Caco-2 (cell line): Measurements from ENCODE around the gene IL2RG. TPM values are rescaled to one million over a fixed set of nuclear protein-coding genes. Genes with fewer than 3 reads are reported as not detected.
A peak's percentile ranks its signal among the peaks of the same experiment; 100 is the strongest.

ENCODE experiments used
- BruUV-seq: library from RNA; stranded (reverse); fragments of 400-500 nt; replicated peaks from 2 replicates; lab custom pipeline; 2021; lab: Mats Ljungman, UMichigan
- CTCF ChIA-PET: fragments of 300-600 bp; sonication (Branson Sonifier 250); formaldehyde crosslinking; loops from one replicate; lab custom pipeline; 2022; ENCODE audit warnings: antibody characterized with exemption; lab: Charles Lee
- POLR2A ChIA-PET: fragments of 300-600 bp; sonication (Branson Sonifier 250); formaldehyde crosslinking; loops from one replicate; lab custom pipeline; 2022; ENCODE audit warnings: antibody characterized with exemption; lab: Charles Lee
- DNase-seq, 2 experiments: peaks; one replicate each; pipeline versions ENCODE4 v3.0.0 to v3.0.0-alpha.2; 2020 to 2022
- H3K27me3 ChIP-seq: replicated peaks from 2 replicates; pipeline ENCODE4 v1.6.0; 2011; ENCODE audit warnings: low read length; ENCODE audit not compliant: control insufficient read depth, insufficient read depth
- H3K36me3 ChIP-seq: 2 replicates; pipeline ENCODE4 v1.5.1; 2011; ENCODE audit warnings: low read length; ENCODE audit not compliant: control insufficient read depth, insufficient read depth
- H3K4me1 ChIP-seq: fragments of 250-450 bp; sonication (Bioruptor Pico); 2 replicates; pipeline ENCODE4 v1.5.1; 2020; ENCODE audit warnings: mild to moderate bottlenecking
- H3K4me3 ChIP-seq: 2 replicates; pipeline ENCODE4 v1.5.1; 2011; ENCODE audit warnings: low read depth, mild to moderate bottlenecking, control low read depth, low read length
- H3K9me3 ChIP-seq: fragments of 250-450 bp; sonication (Bioruptor Pico); 2 replicates; pipeline ENCODE4 v1.5.1; 2020; ENCODE audit warnings: mild to moderate bottlenecking, moderate library complexity
- H3K27ac Mint-ChIP-seq: one replicate; pipeline ENCODE4 v1.8.0; 2022; ENCODE audit warnings: mixed read lengths; ENCODE audit not compliant: unreplicated experiment
- H3K27me3 Mint-ChIP-seq: one replicate; pipeline ENCODE4 v1.8.0; 2022; ENCODE audit warnings: mixed read lengths; ENCODE audit not compliant: insufficient read depth, unreplicated experiment
- H3K36me3 Mint-ChIP-seq: one replicate; pipeline ENCODE4 v1.8.0; 2022; ENCODE audit warnings: mild to moderate bottlenecking, mixed read lengths; ENCODE audit not compliant: insufficient read depth, unreplicated experiment
- H3K4me1 Mint-ChIP-seq: one replicate; pipeline ENCODE4 v1.8.0; 2022; ENCODE audit warnings: low read depth, mixed read lengths; ENCODE audit not compliant: unreplicated experiment
- H3K4me3 Mint-ChIP-seq: one replicate; pipeline ENCODE4 v1.8.0; 2022; ENCODE audit warnings: mild to moderate bottlenecking, moderate library complexity, mixed read lengths; ENCODE audit not compliant: unreplicated experiment
- H3K9me3 Mint-ChIP-seq: one replicate; pipeline ENCODE4 v1.8.0; 2022; ENCODE audit warnings: mixed read lengths; ENCODE audit not compliant: unreplicated experiment
- CTCF ChIP-seq, 2 experiments: fragments of 200-600 bp in 1 of 2; IDR thresholded peaks; 1 replicate in 1 of 2; 2 replicates in 1 of 2; pipeline versions ENCODE4 v1.5.1 to v1.8.0; 2011 to 2022; ENCODE audit warnings: antibody characterized with exemption in 1 of 2, control low read depth in 1 of 2, inconsistent platforms in 1 of 2, low read depth in 1 of 2, low read length in 1 of 2, mild to moderate bottlenecking in 1 of 2, moderate library complexity in 1 of 2; ENCODE audit not compliant: insufficient read depth in 1 of 2, severe bottlenecking in 1 of 2, unreplicated experiment in 1 of 2
- intact Hi-C: fragments of 100-400 bp; cut with micrococcal nuclease; formaldehyde crosslinking; loops from one replicate; pipeline ENCODE4 v1.10.0; 2022; ENCODE audit not compliant: unreplicated experiment
- total RNA-seq: library from RNA; stranded (reverse); gene quantifications from 2 replicates; pipeline ENCODE4 v1.2.3, GENCODE V29; 2022

The IL2RG gene
- total RNA-seq, 1 experiment from 2014 or later, result 5.1 TPM

DNA sequence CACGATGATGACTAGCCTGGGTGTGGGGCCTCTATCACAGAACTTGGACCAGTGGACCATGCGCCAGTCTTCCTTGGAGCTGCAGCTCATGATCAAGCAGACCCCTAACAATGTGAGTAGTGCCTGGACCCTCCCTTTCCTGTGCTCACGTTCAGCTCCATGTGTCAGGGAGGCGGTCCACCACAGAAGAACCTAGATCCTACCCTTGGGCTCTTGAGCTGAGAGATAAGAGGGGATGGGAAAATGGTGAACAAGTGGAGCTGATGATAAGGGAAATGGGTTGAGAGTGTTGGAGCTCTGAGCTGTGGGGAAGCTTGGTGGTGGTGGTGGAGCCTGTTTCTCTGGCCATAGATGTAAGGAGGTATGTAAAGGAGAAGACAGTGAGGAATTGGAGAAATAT, 20.1 kb upstream of the IL2RG start:
- POLR2A ChIA-PET, result interaction anchor here (0.6 kb wide), 1 partner anchor 519 kb away, joined by 3 read pairs; no protein-coding TSS in a partner anchor
- H3K9me3 Mint-ChIP-seq, result no peaks in the 10 kb centered on the region
- no peak overlapping the region for H3K4me3 Mint-ChIP-seq
- H3K27ac Mint-ChIP-seq, result no peak overlapping the region
- no peak for DNase-seq
- H3K36me3 ChIP-seq, result peaks cover 2% of the 10 kb centered on the region; the same call in 1 of the 2 replicates
- TF ChIP-seq CTCF (IDR thresholded peaks at IDR 0.05; ENCODE audit: insufficient read depth in 1 of 2, low read depth in 1 of 2, low read length in 1 of 2, severe bottlenecking in 1 of 2, unreplicated experiment in 1 of 2), result no peak
- H3K27me3 Mint-ChIP-seq, result no peaks in the 10 kb centered on the region
- no peaks in the 10 kb centered on the region for H3K27me3 ChIP-seq
- H3K36me3 Mint-ChIP-seq, result peaks cover 37% of the 10 kb centered on the region
- no peak overlapping the region for H3K4me3 ChIP-seq
- no peaks in the 10 kb centered on the region for H3K9me3 ChIP-seq
- BruUV-seq, result no TSS peak
- intact Hi-C loops, result no loop called here
- CTCF ChIA-PET, result no interaction called here
- H3K4me1 ChIP-seq, result no peaks in the 10 kb centered on the region
- peaks cover 17% of the 10 kb centered on the region for H3K4me1 Mint-ChIP-seq

- H3K9me3 Mint-ChIP-seq, result no peaks in the 10 kb centered on the region
- no peak overlapping the region for H3K4me3 ChIP-seq
- no peak overlapping the region for H3K4me3 Mint-ChIP-seq
- peaks cover 17% of the 10 kb centered on the region for H3K4me1 Mint-ChIP-seq
- ChIA-PET CTCF (interaction anchor here (0.8 kb wide), 1 partner anchor 48 kb away, joined by 3 read pairs; no protein-coding TSS in a partner anchor), POLR2A (no interaction called here)
- no peaks in the 10 kb centered on the region for H3K4me1 ChIP-seq
- H3K27me3 ChIP-seq, result no peaks in the 10 kb centered on the region
- H3K9me3 ChIP-seq, result no peaks in the 10 kb centered on the region
- peak overlapping the region; percentile 5 for H3K27ac Mint-ChIP-seq
- no peaks in the 10 kb centered on the region for H3K27me3 Mint-ChIP-seq
- peak; percentile 68 to 76 for TF ChIP-seq CTCF (IDR thresholded peaks at IDR 0.05; ENCODE audit: insufficient read depth in 1 of 2, low read depth in 1 of 2, low read length in 1 of 2, severe bottlenecking in 1 of 2, unreplicated experiment in 1 of 2)
- intact Hi-C loops, result loop anchor here (1.0 to 5.0 kb wide), 3 partner anchors 31 to 131 kb away; no protein-coding TSS in a partner anchor
- BruUV-seq, result no TSS peak
- peaks cover 2% of the 10 kb centered on the region; the same call in 1 of the 2 replicates for H3K36me3 ChIP-seq
- peak; percentile 52 to 70 for DNase-seq
- peaks cover 35% of the 10 kb centered on the region for H3K36me3 Mint-ChIP-seq
These were observed 17.8 kb upstream of the IL2RG start for GRCh38 chrX:71128915-71129765.

- Histone ChIP-seq H3K36me3 (peaks cover 2% of the 10 kb centered on the region), H3K27me3 (no peaks in the 10 kb centered on the region), H3K4me1 (no peaks in the 10 kb centered on the region), H3K4me3 (no peak overlapping the region), H3K9me3 (no peaks in the 10 kb centered on the region)
- peaks cover 17% of the 10 kb centered on the region for H3K4me1 Mint-ChIP-seq
- no TSS peak for BruUV-seq
- TF ChIP-seq CTCF (IDR thresholded peaks at IDR 0.05; ENCODE audit: insufficient read depth in 1 of 2, low read depth in 1 of 2, low read length in 1 of 2, severe bottlenecking in 1 of 2, unreplicated experiment in 1 of 2), result no peak
- no peak overlapping the region for H3K4me3 Mint-ChIP-seq
- DNase-seq, result no peak
- H3K27ac Mint-ChIP-seq, result peak overlapping the region; percentile 5
- ChIA-PET POLR2A (no interaction called here), CTCF (interaction anchor here (0.8 kb wide), 1 partner anchor 49 kb away, joined by 3 read pairs; no protein-coding TSS in a partner anchor)
- H3K36me3 Mint-ChIP-seq, result peaks cover 38% of the 10 kb centered on the region
- no peaks in the 10 kb centered on the region for H3K9me3 Mint-ChIP-seq
- H3K27me3 Mint-ChIP-seq, result no peaks in the 10 kb centered on the region
- intact Hi-C loops, result loop anchor here (5.0 kb wide), 1 partner anchor 49 kb away; no protein-coding TSS in a partner anchor
These were observed 16.9 kb upstream of the IL2RG start for GRCh38 chrX:71128166-71128833.
